NCI-H2196 (cell line): ENCODE measurements around the gene SPIB.

Experiments
- DNase-seq: peaks from one replicate; lab custom pipeline; 2025; ENCODE audit not compliant: unreplicated experiment; lab: John Stamatoyannopoulos, UW

SPIB gene

GRCh38 chr19:50417111-50418081, 1.3 kb upstream of the SPIB start:
- peak; percentile 23 for DNase-seq

- DNase-seq, result no peak
Observed at GRCh38 chr19:50419022-50419579, 363 bp downstream of the SPIB start.

- DNase-seq, result no peak
Observed at GRCh38 chr19:50419580-50420035, 870 bp downstream of the SPIB start.

- DNase-seq, result no peak
Observed at GRCh38 chr19:50420127-50420526, 1.4 kb downstream of the SPIB start.

- no peak for DNase-seq
Observed at GRCh38 chr19:50420808-50421207, 2.1 kb downstream of the SPIB start.

- DNase-seq, result no peak
Observed at GRCh38 chr19:50422397-50423278, 3.9 kb downstream of the SPIB start.

- DNase-seq, result no peak
Observed at GRCh38 chr19:50423279-50424113, 4.8 kb downstream of the SPIB start.

- no peak for DNase-seq
Observed at GRCh38 chr19:50425581-50425980, 6.8 kb downstream of the SPIB start.

GRCh38 chr19:50427318-50427925, 8.7 kb downstream of the SPIB start:
- no peak for DNase-seq

- DNase-seq, result no peak
Observed at GRCh38 chr19:50427997-50428425, 9.3 kb downstream of the SPIB start.

GRCh38 chr19:50428772-50429463, 10.2 kb downstream of the SPIB start:
- DNase-seq, result no peak

GRCh38 chr19:50430888-50431342, 12.2 kb downstream of the SPIB start:
- no peak for DNase-seq

GRCh38 chr19:50431343-50432220, 12.8 kb downstream of the SPIB start:
- DNase-seq, result peak; percentile 87

GRCh38 chr19:50432221-50433028, 13.7 kb downstream of the SPIB start, which contains the start of gene MYBPC2:
TSS of gene MYBPC2 (plus strand) at chr19:50432892. CDS start at chr19:50432954, 62 bp downstream.
- peak; percentile 39 for DNase-seq

- DNase-seq, result no peak
Observed at GRCh38 chr19:50433201-50434180, 14.8 kb downstream of the SPIB start.

- DNase-seq, result peak; percentile 31
Observed at GRCh38 chr19:50434525-50434924, 15.8 kb downstream of the SPIB start.
